Measurements from ENCODE around the gene ROCK1. TPM values are rescaled to one million over a fixed set of nuclear protein-coding genes. Genes with fewer than 3 reads are reported as not detected.

Gene ROCK1
- total RNA-seq: 15.9 and 20.6 TPM in 2 replicates

GRCh38 chr18:21111346-21112139 lies at the start of gene ROCK1:
ROCK1 (minus strand) TSS chr18:21111813; CDS start chr18:21110910, 903 bp downstream.

Other genes starting within 250 kb of the ROCK1 start
- 0.89 and 1.2 TPM in 2 replicates for gene GREB1L, start 130.4 kb upstream of the ROCK1 start, total RNA-seq

Measured in myometrial cell (primary cell).